Endothelial cell of umbilical vein (primary cell): ENCODE measurements around the gene FNBP1. TPM values are rescaled to one million over a fixed set of nuclear protein-coding genes. Genes with fewer than 3 reads are reported as not detected.
"Not testable (repeated sequence)": the region's sequence is repeated elsewhere in the genome, so short reads cannot be mapped to it uniquely, and the experiment has no call there.

Source experiments
- BruUV-seq: library from RNA; stranded (reverse); fragments of 400-500 nt; replicated peaks from 2 replicates; lab custom pipeline; 2021; lab: Mats Ljungman, UMichigan
- CTCF ChIA-PET: fragments of 300-600, 350-600 bp; sonication (Branson Sonifier 250); formaldehyde crosslinking; loops from one replicate; lab custom pipeline; 2021; ENCODE audit warnings: antibody characterized with exemption, inconsistent platforms; lab: Charles Lee
- POLR2A ChIA-PET: fragments of 300-600, 350-600 bp; sonication (Branson Sonifier 250); formaldehyde crosslinking; loops from one replicate; lab custom pipeline; 2021; ENCODE audit warnings: antibody characterized with exemption, inconsistent platforms; lab: Charles Lee
- DNase-seq: peaks from one replicate; pipeline ENCODE4 v3.0.0-alpha.2; 2011; ENCODE audit warnings: low read depth, low spot score
- FAIRE-seq: peaks from 2 replicates; lab custom pipeline; 2011; peaks lifted over from hg19 to GRCh38; lab: Jason Lieb, UNC
- H2AFZ ChIP-seq: 2 replicates; pipeline ENCODE4 v1.6.0; 2012; ENCODE audit warnings: low read depth, low read length, control low read depth, inconsistent platforms
- H3K27ac ChIP-seq: 2 replicates; pipeline ENCODE4 v1.5.1; 2011; ENCODE audit warnings: low read depth, mild to moderate bottlenecking, control low read depth, low read length, moderate library complexity; ENCODE audit not compliant: insufficient read depth
- H3K27me3 ChIP-seq, 2 experiments: 2 replicates each; pipeline versions ENCODE4 v1.6.0 to v1.6.1; 2011; ENCODE audit warnings: low read length in 2 of 2, mixed read lengths in 1 of 2; ENCODE audit not compliant: control insufficient read depth in 2 of 2, insufficient read depth in 2 of 2
- H3K36me3 ChIP-seq, 2 experiments: 2 replicates in 1 of 2; 3 replicates in 1 of 2; pipeline ENCODE4 v1.5.1; 2011; ENCODE audit warnings: low read length in 2 of 2, mild to moderate bottlenecking in 1 of 2, moderate library complexity in 1 of 2; ENCODE audit not compliant: control insufficient read depth in 2 of 2, insufficient read depth in 2 of 2; ENCODE audit errors: extremely low read depth in 1 of 2
- H3K4me1 ChIP-seq: 3 replicates; pipeline ENCODE4 v1.5.1; 2011; ENCODE audit warnings: mild to moderate bottlenecking, low read length; ENCODE audit not compliant: control insufficient read depth, insufficient read depth; ENCODE audit errors: extremely low read depth
- H3K4me2 ChIP-seq: 2 replicates; pipeline ENCODE4 v1.6.1; 2011; ENCODE audit warnings: low read length, control low read depth, mixed read lengths; ENCODE audit not compliant: insufficient read depth
- H3K4me3 ChIP-seq, 3 experiments: fragments of 200-600 bp in 1 of 3; sonication (generic), shearing (Covaris generic) in 1 of 3; replicated peaks in 1 of 3; 2 replicates each; pipeline ENCODE4 v1.5.1; 2011 to 2016; ENCODE audit warnings: control low read depth in 3 of 3, low read length in 3 of 3, mild to moderate bottlenecking in 2 of 3, inconsistent platforms in 1 of 3, low read depth in 1 of 3, moderate library complexity in 1 of 3; ENCODE audit not compliant: insufficient read depth in 1 of 3
- H3K79me2 ChIP-seq: 2 replicates; pipeline ENCODE4 v1.6.0; 2012; ENCODE audit warnings: low read length, inconsistent platforms; ENCODE audit not compliant: control insufficient read depth, insufficient read depth
- H3K9ac ChIP-seq: replicated peaks from 2 replicates; pipeline ENCODE3; 2011; ENCODE audit warnings: low read length, control low read depth; ENCODE audit not compliant: insufficient read depth; ENCODE audit errors: extremely low read depth
- H3K9me1 ChIP-seq: replicated peaks from 3 replicates; pipeline ENCODE4 v1.6.0; 2011; ENCODE audit warnings: mild to moderate bottlenecking, low read length; ENCODE audit not compliant: control insufficient read depth, insufficient read depth; ENCODE audit errors: extremely low read depth
- H3K9me3 ChIP-seq: replicated peaks from 2 replicates; pipeline ENCODE4 v1.5.1; 2012; ENCODE audit warnings: low read length, inconsistent platforms; ENCODE audit not compliant: control insufficient read depth, insufficient read depth
- H4K20me1 ChIP-seq: replicated peaks from 2 replicates; pipeline ENCODE3; 2011; ENCODE audit warnings: mild to moderate bottlenecking, low read length; ENCODE audit not compliant: control insufficient read depth, insufficient read depth; ENCODE audit errors: extremely low read depth
- EZH2 ChIP-seq: IDR thresholded peaks from 2 replicates; pipeline ENCODE4 v1.6.1; 2012; ENCODE audit warnings: borderline replicate concordance, low read depth, mild to moderate bottlenecking, moderate library complexity, low read length, inconsistent platforms; ENCODE audit not compliant: severe bottlenecking
- FOS ChIP-seq: IDR thresholded peaks from 2 replicates; pipeline ENCODE4 v1.6.1; 2011; ENCODE audit warnings: mild to moderate bottlenecking, low read length, moderate library complexity, borderline replicate concordance; ENCODE audit not compliant: insufficient read depth
- GATA2 ChIP-seq: IDR thresholded peaks from 2 replicates; pipeline ENCODE4 v1.7.0; 2011; ENCODE audit warnings: low read depth, mild to moderate bottlenecking, moderate library complexity, mixed read lengths, low read length; ENCODE audit not compliant: insufficient read length, insufficient read depth
- JUN ChIP-seq: IDR thresholded peaks from 2 replicates; pipeline ENCODE4 v1.6.1; 2011; ENCODE audit warnings: borderline replicate concordance, low read depth; ENCODE audit not compliant: insufficient read length, insufficient read depth
- MAX ChIP-seq: IDR thresholded peaks from 2 replicates; pipeline ENCODE4 v1.6.1; 2011; ENCODE audit not compliant: insufficient read depth, insufficient read length
- MYC ChIP-seq: IDR thresholded peaks from one replicate; pipeline ENCODE4 v1.6.1; 2011; ENCODE audit warnings: mild to moderate bottlenecking, low read depth, low read length
- POLR2A ChIP-seq: IDR thresholded peaks from 2 replicates; pipeline ENCODE4 v1.6.1; 2012; ENCODE audit warnings: low read depth, mild to moderate bottlenecking, control low read depth, low read length
- POLR2AphosphoS5 ChIP-seq: IDR thresholded peaks from 2 replicates; pipeline ENCODE4 v1.6.1; 2012; ENCODE audit warnings: low read depth, mild to moderate bottlenecking, control low read depth, low read length, moderate library complexity; ENCODE audit not compliant: insufficient read depth
- dilution Hi-C: fragments of 300-500 bp; cut with MboI; formaldehyde crosslinking; loops from one replicate; pipeline ENCODE4 v1.15.0; 2019; ENCODE audit warnings: low sequenced_read_pairs; ENCODE audit not compliant: extremely low pct_ligation_motif_present
- intact Hi-C: fragments of 100-400 bp; cut with micrococcal nuclease; formaldehyde crosslinking; loops from one replicate; pipeline ENCODE4 v1.10.0; 2022
- polyA plus RNA-seq, 4 experiments: library from polyadenylated mRNA; depleted of rRNA in 3 of 4; stranded (reverse) in 3 of 4; unstranded in 1 of 4; fragments of >200 nt; gene quantifications; 2 replicates each; pipeline versions ENCODE4 v1.2.1 to v1.2.3, GENCODE V29; 2011 to 2012; ENCODE audit warnings: missing spikeins in 1 of 4
- total RNA-seq: library from RNA; stranded (reverse); gene quantifications from 2 replicates; pipeline ENCODE4 v1.2.3, GENCODE V29; 2021
- TF ChIP-seq, protein P1 (sequence below), 2 donors: IDR thresholded peaks; 1 replicate in 1 of 2; 2 replicates in 1 of 2; pipeline ENCODE4 v1.5.1; 2011; ENCODE audit warnings: low read length in 2 of 2, mild to moderate bottlenecking in 2 of 2, moderate library complexity in 2 of 2, control low read depth in 1 of 2, inconsistent platforms in 1 of 2, low read depth in 1 of 2; ENCODE audit not compliant: insufficient read depth in 1 of 2; ENCODE audit errors: extremely low read depth in 1 of 2

FNBP1 gene
- total and polyA plus RNA-seq, 2 donors (not counting 3 experiments of a cell fraction or from before 2014, with no cell fraction given): 10.9 to 43.9 TPM

GRCh38 chr9:129891569-129891968 lies 151.4 kb downstream of the FNBP1 start:
- Histone ChIP-seq H3K27me3 (no peaks in the 10 kb centered on the region), H3K4me2 (no peak overlapping the region), H3K79me2 (no peaks in the 10 kb centered on the region), H4K20me1 (no peaks in the 10 kb centered on the region), H3K9me3 (no peaks in the 10 kb centered on the region), H2AFZ (no peak overlapping the region), H3K4me1 (peaks cover 14% of the 10 kb centered on the region), H3K4me3 (no peak overlapping the region), H3K9ac (no peak overlapping the region), H3K36me3 (peaks cover 0 to 23% of the 10 kb centered on the region in 2 experiments), H3K27ac (no peak overlapping the region), H3K9me1 (no peaks in the 10 kb centered on the region)
- TF ChIP-seq MYC (no peak), EZH2 (no peak), MAX (no peak), POLR2AphosphoS5 (no peak), FOS (no peak), POLR2A (no peak), JUN (no peak), GATA2 (no peak)
- TF ChIP-seq, protein P1, sequence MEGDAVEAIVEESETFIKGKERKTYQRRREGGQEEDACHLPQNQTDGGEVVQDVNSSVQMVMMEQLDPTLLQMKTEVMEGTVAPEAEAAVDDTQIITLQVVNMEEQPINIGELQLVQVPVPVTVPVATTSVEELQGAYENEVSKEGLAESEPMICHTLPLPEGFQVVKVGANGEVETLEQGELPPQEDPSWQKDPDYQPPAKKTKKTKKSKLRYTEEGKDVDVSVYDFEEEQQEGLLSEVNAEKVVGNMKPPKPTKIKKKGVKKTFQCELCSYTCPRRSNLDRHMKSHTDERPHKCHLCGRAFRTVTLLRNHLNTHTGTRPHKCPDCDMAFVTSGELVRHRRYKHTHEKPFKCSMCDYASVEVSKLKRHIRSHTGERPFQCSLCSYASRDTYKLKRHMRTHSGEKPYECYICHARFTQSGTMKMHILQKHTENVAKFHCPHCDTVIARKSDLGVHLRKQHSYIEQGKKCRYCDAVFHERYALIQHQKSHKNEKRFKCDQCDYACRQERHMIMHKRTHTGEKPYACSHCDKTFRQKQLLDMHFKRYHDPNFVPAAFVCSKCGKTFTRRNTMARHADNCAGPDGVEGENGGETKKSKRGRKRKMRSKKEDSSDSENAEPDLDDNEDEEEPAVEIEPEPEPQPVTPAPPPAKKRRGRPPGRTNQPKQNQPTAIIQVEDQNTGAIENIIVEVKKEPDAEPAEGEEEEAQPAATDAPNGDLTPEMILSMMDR (IDR thresholded peaks at IDR 0.05; ENCODE audit: extremely low read depth in 1 of 2, insufficient read depth in 1 of 2, low read depth in 1 of 2, low read length in 2 of 2): no peak
- intact Hi-C loops: no loop called here
- POLR2A ChIA-PET: no interaction called here
- dilution Hi-C loops: no loop called here
- BruUV-seq: no TSS peak
- no peak for FAIRE-seq
- DNase-seq: no peak
- CTCF ChIA-PET: interaction anchor here (1.3 to 1.4 kb wide), 2 partner anchors 13 to 19 kb away, joined by 3 read pairs; no protein-coding TSS in a partner anchor

DNA sequence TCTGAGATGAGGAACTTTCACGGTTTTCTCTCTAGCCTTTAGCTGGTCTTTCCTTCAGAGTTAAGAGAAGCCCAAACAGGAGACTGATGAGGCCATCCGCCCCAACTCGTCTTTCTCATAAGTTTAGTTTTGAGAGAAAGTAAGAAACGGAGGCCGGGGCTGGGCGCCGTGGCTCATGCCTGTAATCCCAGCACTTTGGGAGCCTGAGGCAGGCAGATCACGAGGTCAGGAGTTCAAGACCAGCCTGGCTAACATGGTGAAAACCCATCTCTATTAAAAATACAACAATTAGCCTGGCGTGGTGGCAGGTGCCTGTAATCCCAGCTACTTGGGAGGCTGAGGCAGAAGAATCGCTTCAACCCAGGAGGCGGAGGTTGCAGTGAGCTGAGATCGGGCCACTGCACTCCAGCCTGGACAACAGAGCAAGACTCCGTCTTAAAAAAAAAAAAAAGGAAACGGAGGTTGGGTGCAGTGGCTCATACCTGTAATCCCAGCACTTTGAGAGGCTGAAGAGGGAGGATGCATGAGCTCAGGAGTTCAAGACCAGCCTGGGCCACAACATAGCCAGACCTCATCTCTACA lies 152.2 kb downstream of the FNBP1 start:
- POLR2A ChIA-PET, H3K9me3 ChIP-seq, H3K27ac ChIP-seq, FAIRE-seq, H3K9ac ChIP-seq, DNase-seq, H3K4me2 ChIP-seq, H3K4me3 ChIP-seq, BruUV-seq, CTCF ChIA-PET, H3K27me3 ChIP-seq, H4K20me1 ChIP-seq, H2AFZ ChIP-seq, intact Hi-C loops, H3K79me2 ChIP-seq, H3K9me1 ChIP-seq, dilution Hi-C loops: not testable (repeated sequence)
- Histone ChIP-seq H3K4me1 (peaks cover 20% of the 10 kb centered on the region), H3K36me3 (peaks cover 0 to 19% of the 10 kb centered on the region in 2 experiments)
